H1 (cell line): ENCODE data around the gene KCNH5. TPM values are rescaled to one million over a fixed set of nuclear protein-coding genes. Genes with fewer than 3 reads are reported as not detected.

Experiments
- CTCF ChIA-PET: fragments of 300-600 bp; sonication (Branson Sonifier 250); formaldehyde crosslinking; loops from one replicate; lab custom pipeline; 2021; ENCODE audit not compliant: partially characterized antibody; lab: Charles Lee
- POLR2A ChIA-PET: fragments of 300-600 bp; sonication (Branson Sonifier 250); formaldehyde crosslinking; loops from one replicate; lab custom pipeline; 2021; ENCODE audit warnings: inconsistent platforms; ENCODE audit not compliant: partially characterized antibody; lab: Charles Lee
- DNase-seq, 2 experiments: peaks; one replicate each; pipeline versions ENCODE4 v3.0.0 to v3.0.0-alpha.2; 2010 to 2022; ENCODE audit warnings: low spot score in 2 of 2, low read depth in 1 of 2, mixed read lengths in 1 of 2
- FAIRE-seq: peaks from 2 replicates; lab custom pipeline; 2011; peaks lifted over from hg19 to GRCh38; lab: Jason Lieb, UNC
- H2AFZ ChIP-seq: 2 replicates; pipeline ENCODE4 v1.8.1; 2012; ENCODE audit warnings: low read length, inconsistent platforms
- H2AK5ac ChIP-seq: 2 replicates; pipeline ENCODE4 v1.6.1; 2013; ENCODE audit warnings: low read depth, low read length
- H2BK120ac ChIP-seq: replicated peaks from 2 replicates; pipeline ENCODE3; 2013; ENCODE audit warnings: low read depth, low read length, inconsistent platforms
- H2BK12ac ChIP-seq: 2 replicates; pipeline ENCODE4 v1.6.1; 2013; ENCODE audit warnings: low read depth, low read length
- H2BK15ac ChIP-seq: 2 replicates; pipeline ENCODE4 v1.6.1; 2013; ENCODE audit warnings: low read length
- H2BK20ac ChIP-seq: 2 replicates; pipeline ENCODE4 v1.6.1; 2013; ENCODE audit warnings: low read length
- H2BK5ac ChIP-seq: 2 replicates; pipeline ENCODE4 v1.6.1; 2013; ENCODE audit warnings: low read depth, low read length
- H3K14ac ChIP-seq: 2 replicates; pipeline ENCODE4 v1.6.1; 2013; ENCODE audit warnings: inconsistent platforms; ENCODE audit not compliant: insufficient read length
- H3K18ac ChIP-seq: 2 replicates; pipeline ENCODE4 v1.6.1; 2013; ENCODE audit warnings: low read length; ENCODE audit errors: extremely low read depth
- H3K23ac ChIP-seq: 2 replicates; pipeline ENCODE4 v1.6.1; 2013; ENCODE audit warnings: inconsistent platforms; ENCODE audit not compliant: insufficient read length
- H3K23me2 ChIP-seq: 2 replicates; pipeline ENCODE4 v1.6.1; 2013; ENCODE audit warnings: low read depth, low read length
- H3K27ac ChIP-seq: 2 replicates; pipeline ENCODE4 v1.6.1; 2011; ENCODE audit warnings: low read depth, low read length, inconsistent platforms
- H3K27me3 ChIP-seq, 4 experiments: replicated peaks in 1 of 4; 1 replicate in 1 of 4; 2 replicates in 3 of 4; pipeline versions ENCODE4 v1.6.1 to v1.8.1; 2011 to 2013; ENCODE audit warnings: low read length in 3 of 4, mild to moderate bottlenecking in 3 of 4, inconsistent platforms in 2 of 4, mixed read lengths in 2 of 4, moderate library complexity in 1 of 4; ENCODE audit not compliant: control insufficient read depth in 3 of 4, insufficient read depth in 3 of 4; ENCODE audit errors: extremely low read depth in 1 of 4
- H3K36me3 ChIP-seq, 4 experiments: 2 replicates each; pipeline versions ENCODE4 v1.6.1 to v1.8.1; 2011 to 2013; ENCODE audit warnings: mild to moderate bottlenecking in 4 of 4, low read length in 3 of 4, moderate library complexity in 2 of 4, control low read depth in 1 of 4, inconsistent platforms in 1 of 4; ENCODE audit not compliant: insufficient read depth in 4 of 4, control insufficient read depth in 2 of 4
- H3K4ac ChIP-seq: replicated peaks from 2 replicates; pipeline ENCODE3; 2013; ENCODE audit warnings: low read length, low read depth, mixed read lengths, inconsistent platforms; ENCODE audit not compliant: insufficient read length
- H3K4me1 ChIP-seq, 4 experiments: replicated peaks in 1 of 4; 1 replicate in 1 of 4; 2 replicates in 3 of 4; pipeline versions ENCODE4 v1.6.1 to v1.8.1; 2011 to 2013; ENCODE audit warnings: low read length in 3 of 4, inconsistent platforms in 2 of 4, mixed read lengths in 1 of 4; ENCODE audit not compliant: insufficient read depth in 4 of 4, control insufficient read depth in 3 of 4
- H3K4me2 ChIP-seq, 2 experiments: 2 replicates each; pipeline versions ENCODE4 v1.6.1 to v1.8.1; 2011 to 2013; ENCODE audit warnings: low read depth in 2 of 2, low read length in 2 of 2, control low read depth in 1 of 2, inconsistent platforms in 1 of 2, mild to moderate bottlenecking in 1 of 2; ENCODE audit not compliant: insufficient read depth in 1 of 2
- H3K4me3 ChIP-seq, 4 experiments: fragments of 200-600, 300-600 bp in 1 of 4; sonication (generic), shearing (Covaris generic), sonication (Bioruptor Twin) in 1 of 4; 2 replicates each; pipeline versions ENCODE4 v1.5.1 to v1.8.1; 2011 to 2016; ENCODE audit warnings: low read length in 4 of 4, low read depth in 3 of 4, control low read depth in 2 of 4, inconsistent platforms in 2 of 4, mild to moderate bottlenecking in 2 of 4, mixed read lengths in 1 of 4, moderate library complexity in 1 of 4; ENCODE audit not compliant: insufficient read depth in 2 of 4; ENCODE audit errors: extremely low read depth in 1 of 4
- H3K56ac ChIP-seq: replicated peaks from 2 replicates; pipeline ENCODE3; 2013; ENCODE audit warnings: low read depth, mild to moderate bottlenecking, mixed read lengths, low read length, inconsistent platforms; ENCODE audit not compliant: insufficient read length
- H3K79me1 ChIP-seq: 2 replicates; pipeline ENCODE4 v1.6.1; 2013; ENCODE audit warnings: low read depth, low read length, control low read depth
- H3K79me2 ChIP-seq, 2 experiments: 2 replicates each; pipeline versions ENCODE4 v1.6.1 to v1.8.1; 2012 to 2013; ENCODE audit warnings: low read length in 2 of 2, mild to moderate bottlenecking in 2 of 2, inconsistent platforms in 1 of 2; ENCODE audit not compliant: insufficient read depth in 2 of 2, control insufficient read depth in 1 of 2
- H3K9ac ChIP-seq, 4 experiments: replicated peaks in 1 of 4; 1 replicate in 1 of 4; 2 replicates in 3 of 4; pipeline versions ENCODE4 v1.6.1 to v1.8.1; 2011 to 2013; ENCODE audit warnings: low read depth in 3 of 4, low read length in 3 of 4, control low read depth in 2 of 4, mild to moderate bottlenecking in 2 of 4, moderate library complexity in 2 of 4, inconsistent platforms in 1 of 4; ENCODE audit errors: extremely low read depth in 1 of 4
- H3K9me3 ChIP-seq, 2 experiments: 2 replicates each; pipeline versions ENCODE4 v1.6.1 to v1.8.1; 2012 to 2013; ENCODE audit warnings: mild to moderate bottlenecking in 2 of 2, moderate library complexity in 2 of 2, control low read depth in 1 of 2, inconsistent platforms in 1 of 2, low read depth in 1 of 2, low read length in 1 of 2, mixed read lengths in 1 of 2; ENCODE audit not compliant: insufficient read depth in 2 of 2
- H4K20me1 ChIP-seq, 2 experiments: replicated peaks in 1 of 2; 2 replicates each; pipeline versions ENCODE3 to v1.8.1; 2011 to 2013; ENCODE audit warnings: inconsistent platforms in 2 of 2, low read length in 2 of 2, mild to moderate bottlenecking in 1 of 2; ENCODE audit not compliant: insufficient read depth in 2 of 2, control insufficient read depth in 1 of 2
- H4K5ac ChIP-seq: 2 replicates; pipeline ENCODE4 v1.6.1; 2013; ENCODE audit warnings: low read length, low read depth, mixed read lengths, inconsistent platforms; ENCODE audit not compliant: insufficient read length
- H4K8ac ChIP-seq: 2 replicates; pipeline ENCODE4 v1.8.0; 2013; ENCODE audit warnings: mild to moderate bottlenecking, moderate library complexity, low read length, inconsistent platforms; ENCODE audit not compliant: insufficient read depth; ENCODE audit errors: extremely low read depth
- H4K91ac ChIP-seq: replicated peaks from 2 replicates; pipeline ENCODE3; 2013; ENCODE audit warnings: low read length, mixed read lengths, inconsistent platforms; ENCODE audit not compliant: insufficient read length
- CTBP2 ChIP-seq: IDR thresholded peaks from 2 replicates; pipeline ENCODE4 v1.7.0; 2011; ENCODE audit warnings: borderline replicate concordance, mild to moderate bottlenecking, moderate library complexity, mixed read lengths, low read length; ENCODE audit not compliant: insufficient read depth, insufficient read length
- FOSL1 ChIP-seq: IDR thresholded peaks from 2 replicates; pipeline ENCODE4 v1.6.1; 2011; ENCODE audit warnings: mild to moderate bottlenecking, low read depth, low read length, moderate library complexity; ENCODE audit not compliant: insufficient read depth
- JUN ChIP-seq: IDR thresholded peaks from 2 replicates; pipeline ENCODE4 v1.6.1; 2011; ENCODE audit warnings: low read depth, mild to moderate bottlenecking, improper control_type of control experiment, low read length
- RXRA ChIP-seq: IDR thresholded peaks from 2 replicates; pipeline ENCODE4 v1.6.1; 2011; ENCODE audit warnings: low read depth, mild to moderate bottlenecking, low read length, moderate library complexity; ENCODE audit not compliant: insufficient read depth
- WGBS, 2 experiments: shearing (Covaris generic) in 1 of 2; methylation state at CpG; one replicate each; pipeline versions ENCODE4 v1.1.6 to v1.1.7; 2013 to 2015; ENCODE audit warnings: low lambda C conversion rate in 2 of 2, mixed read lengths in 2 of 2, inconsistent platforms in 1 of 2, low coverage in 1 of 2, missing lambda C conversion rate in 1 of 2; ENCODE audit not compliant: insufficient replicate concordance in 2 of 2, insufficient coverage in 1 of 2, insufficient read length in 1 of 2; ENCODE audit errors: extremely low coverage in 1 of 2, missing lambda C conversion rate in 1 of 2; 5-methylcytosine and 5-hydroxymethylcytosine counted together
- polyA plus RNA-seq, 7 experiments: library from polyadenylated mRNA; depleted of rRNA in 3 of 7; stranded (reverse) in 5 of 7; unstranded in 2 of 7; fragments of >200 nt in 5 of 7; fragments of 200-250 nt in 2 of 7; gene quantifications; 1 replicate in 5 of 7; 2 replicates in 1 of 7; 4 replicates in 1 of 7; pipeline versions ENCODE4 v1.2.1 to v1.2.3, GENCODE V29; 2011 to 2013; ENCODE audit warnings: missing spikeins in 2 of 7, mixed read lengths in 2 of 7
- total RNA-seq: library from RNA; stranded (reverse); fragmentation: NEBNext Ultra II Directional; extraction: Animal tissue kit (Norgen Biotek cat#: 25700); gene quantifications from 2 replicates; pipeline ENCODE4 v1.2.1, GENCODE V29; 2021

KCNH5 gene
- total and polyA plus RNA-seq, 2 of the 8 experiments (the other 6 are each of a cell fraction or from before 2014, with no cell fraction given): 0.24 to 0.50 TPM

GRCh38 chr14:62938778-62939177 is 106.5 kb downstream of the KCNH5 start:
- Histone ChIP-seq H3K4me1 (peaks cover 0 to 3% (median 0%) of the 10 kb centered on the region in 4 experiments; a peak in 4 of 7 replicates), H3K79me2 (no peaks in the 10 kb centered on the region), H3K4ac (no peak overlapping the region), H3K4me3 (no peak overlapping the region), H2BK120ac (no peak overlapping the region), H3K9me3 (no peaks in the 10 kb centered on the region), H3K14ac (no peak overlapping the region), H2BK15ac (no peak overlapping the region), H2BK20ac (no peak overlapping the region), H3K79me1 (no peaks in the 10 kb centered on the region), H2AK5ac (no peak overlapping the region), H3K9ac (no peak overlapping the region), H3K18ac (no peak overlapping the region), H3K36me3 (no peaks in the 10 kb centered on the region), H4K20me1 (no peaks in the 10 kb centered on the region), H3K4me2 (no peak overlapping the region), H3K27me3 (no peaks in the 10 kb centered on the region), H3K56ac (no peak overlapping the region), H2BK5ac (no peak overlapping the region), H3K23me2 (no peaks in the 10 kb centered on the region), H4K91ac (no peak overlapping the region), H4K5ac (no peak overlapping the region), H3K27ac (no peak overlapping the region), H2AFZ (no peak overlapping the region), H3K23ac (no peak overlapping the region), H4K8ac (no peak overlapping the region), H2BK12ac (no peak overlapping the region)
- ChIA-PET CTCF (no interaction called here), POLR2A (no interaction called here)
- no peak for DNase-seq
- TF ChIP-seq JUN (no peak), FOSL1 (no peak), RXRA (no peak), CTBP2 (no peak)
- 90% methylated on average over 4 of the region's 4 CpGs; no CpG with 5 or more reads in 1 of the 2 experiments for WGBS, 2 experiments
- no peak for FAIRE-seq
